Heart left ventricle (tissue), 16 donors: ENCODE measurements around the gene FAM131C. TPM values are rescaled to one million over a fixed set of nuclear protein-coding genes. Genes with fewer than 3 reads are reported as not detected.

Experiments used
- ATAC-seq, 4 donors: fragments of 200-7000 bp; cut with Tn5 transposase; one replicate each; pipeline ENCODE4 v1.9.1; 2020 to 2022; ENCODE audit warnings: moderate library complexity in 4 of 4, mild to moderate bottlenecking in 3 of 4, moderate number of reproducible peaks in 1 of 4
- DNase-seq, 5 donors: peaks; one replicate each; pipeline ENCODE4 v3.0.0-alpha.2; 2020
- H3K27ac ChIP-seq, 12 donors: fragments of 200-600 bp; sonication (generic) in 4 of 12; one replicate each; pipeline versions ENCODE4 v1.5.0 to v1.8.0; 2016 to 2022; ENCODE audit warnings: mild to moderate bottlenecking in 2 of 12
- H3K27me3 ChIP-seq, 9 donors: fragments of 200-600 bp; sonication (generic) in 2 of 9; one replicate each; pipeline versions ENCODE4 v1.5.1 to v1.8.0; 2016 to 2022; ENCODE audit warnings: mild to moderate bottlenecking in 3 of 9
- H3K36me3 ChIP-seq, 9 donors: fragments of 200-600 bp; sonication (generic) in 2 of 9; one replicate each; pipeline versions ENCODE4 v1.5.0 to v1.8.0; 2018 to 2022; ENCODE audit warnings: mild to moderate bottlenecking in 2 of 9
- H3K4me1 ChIP-seq, 12 donors: fragments of 200-600 bp; sonication (generic) in 4 of 12; one replicate each; pipeline versions ENCODE4 v1.5.0 to v1.8.0; 2016 to 2022; ENCODE audit warnings: mild to moderate bottlenecking in 3 of 12
- H3K4me3 ChIP-seq, 12 donors: fragments of 200-600 bp; sonication (generic) in 4 of 12; one replicate each; pipeline versions ENCODE4 v1.5.0 to v1.8.0; 2017 to 2022; ENCODE audit warnings: mild to moderate bottlenecking in 9 of 12, moderate library complexity in 4 of 12
- H3K9me3 ChIP-seq, 12 donors: fragments of 200-600 bp; sonication (generic) in 4 of 12; one replicate each; pipeline versions ENCODE4 v1.5.0 to v1.8.0; 2016 to 2022; ENCODE audit warnings: mild to moderate bottlenecking in 1 of 12
- CTCF ChIP-seq, 12 donors: fragments of 200-600 bp; sonication (generic) in 4 of 12; IDR thresholded peaks; one replicate each; pipeline versions ENCODE4 v1.5.0 to v1.8.0; 2018 to 2022; ENCODE audit warnings: antibody characterized with exemption in 12 of 12, mild to moderate bottlenecking in 5 of 12
- POLR2A ChIP-seq, 2 donors: fragments of 450-650 bp; IDR thresholded peaks; one replicate each; pipeline ENCODE4 v1.6.1; 2017; ENCODE audit warnings: antibody characterized with exemption in 2 of 2, mild to moderate bottlenecking in 2 of 2, moderate library complexity in 2 of 2
- WGBS, 4 donors: extraction: QIAGEN DNeasy Blood & Tissue Kit in 2 of 4; methylation state at CpG; one replicate each; pipeline versions ENCODE4 v1.1.5 to v1.1.7; 2013 to 2018; 5-methylcytosine and 5-hydroxymethylcytosine counted together
- intact Hi-C, 10 donors: fragments of 100-400 bp; cut with DNase I; formaldehyde crosslinking; loops; one replicate each; pipeline versions ENCODE4 v1.11.1 to v1.14.2; 2022
- polyA plus RNA-seq, 2 donors: library from polyadenylated mRNA; stranded (reverse); fragments of 200-250 nt; gene quantifications; one replicate each; pipeline ENCODE4 v1.2.3, GENCODE V29; 2013
- total RNA-seq, 9 donors: library from RNA; depleted of rRNA in 2 of 9; stranded (reverse); fragments of >200 nt in 2 of 9; fragmentation: NEBNext Ultra II Directional in 3 of 9; extraction: Animal tissue kit (Norgen Biotek cat#: 25700) in 3 of 9; gene quantifications; one replicate each; pipeline versions ENCODE4 v1.1.0 to v1.2.4, GENCODE V29; 2016 to 2023
- donor health status: ischemic (EF 13 %, LVEDD 7.1; RV severe dilation, severe dysfunction).
- donor health status: healthy with polysubstance abuse.
- donor health status: DM: no; HTN: yes; CAD: no.
- donor health status: DM: no; HTN: no; CAD: no.
- donor health status: ischemic (EF 25% LVEDD 6.9; RV normal size, moderate dysfunction).
- donor health status: ischemic (EF 25% LVEDD 5.7; RV mildly dilated, moderate dysfunction).
- donor health status: healthy.
- donor health status: DM: yes; HTN: yes; CAD: no.
- donor health status: ischemic (EF 35%, LVEDD 5.7; RV mildly dilated, moderate dysfunction).
- donor health status: nonischemic (EF 11% LVEDD 7.7; RV severe dilation, severe dysfunction).
- donor health status: DM: yes; HTN: yes; CAD: no.
- donor health status: PGD.
- donor health status: ischemic (EF 29% LVEDD 5.4; RV normal size, mild dysfunction).
- donor health status: nonischemic (EF 23%, LVEDD 6.1; RV moderate dilation, normal function).

The FAM131C gene
- total and polyA plus RNA-seq, 11 donors = 1.1 to 17.8 (median 3.4) TPM

GRCh38 chr1:16118706-16119105, 45.3 kb upstream of the FAM131C start:
- Histone ChIP-seq H3K4me3 (no peak overlapping the region), H3K9me3 (no peaks in the 10 kb centered on the region), H3K36me3 (peaks cover 0 to 10% (median 2%) of the 10 kb centered on the region in 9 donors), H3K4me1 (peaks cover 0 to 13% (median 0%) of the 10 kb centered on the region in 12 donors), H3K27ac (no peak overlapping the region), H3K27me3 (no peaks in the 10 kb centered on the region)
- no peak for ATAC-seq
- DNase-seq = peak in 3 of 5 donors; percentile 13 to 46 (median 22)
- TF ChIP-seq POLR2A (IDR thresholded peaks at IDR 0.05) = no peak
- WGBS, 4 donors = 73 to 80% (median 78%) methylated on average over 9 of the region's 9 CpGs
- intact Hi-C loops = no loop called here

- no peak overlapping the region for H3K4me3 ChIP-seq
- H3K9me3 ChIP-seq = no peaks in the 10 kb centered on the region
- H3K4me1 ChIP-seq = peaks cover 0 to 9% (median 2%) of the 10 kb centered on the region in 12 donors
- WGBS, 4 donors = 89 to 94% (median 91%) methylated on average over 8 of the region's 8 CpGs
- intact Hi-C loops = no loop called here
- H3K27me3 ChIP-seq = no peaks in the 10 kb centered on the region
- no peak overlapping the region for H3K27ac ChIP-seq
- DNase-seq (peak in 2 of 5 donors; percentile 12 to 20), ATAC-seq (no peak)
- no peak for TF ChIP-seq CTCF (IDR thresholded peaks at IDR 0.05)
- TF ChIP-seq POLR2A (IDR thresholded peaks at IDR 0.05) = no peak
- peaks cover 0 to 4% (median 0%) of the 10 kb centered on the region in 9 donors for H3K36me3 ChIP-seq
Observed at GRCh38 chr1:16117936-16118335, 44.5 kb upstream of the FAM131C start.

GRCh38 chr1:16117369-16117768, 43.9 kb upstream of the FAM131C start:
- H3K4me3 ChIP-seq = no peak overlapping the region
- 88 to 95% (median 90%) methylated on average over 6 of the region's 6 CpGs for WGBS, 4 donors
- no peak overlapping the region for H3K27ac ChIP-seq

GRCh38 chr1:16116625-16117024, 43.2 kb upstream of the FAM131C start:
- Histone ChIP-seq H3K27ac (no peak overlapping the region), H3K9me3 (no peaks in the 10 kb centered on the region)
- WGBS, 4 donors = 80 to 90% (median 88%) methylated on average over 8 of the region's 8 CpGs

More at GRCh38 chr1:16117369-16117768, 43.9 kb upstream of the FAM131C start:
- Histone ChIP-seq H3K36me3 (no peaks in the 10 kb centered on the region), H3K27me3 (no peaks in the 10 kb centered on the region), H3K4me1 (peaks cover 0 to 11% (median 5%) of the 10 kb centered on the region in 12 donors), H3K9me3 (no peaks in the 10 kb centered on the region)
- ATAC-seq (no peak), DNase-seq (no peak)
- intact Hi-C loops = no loop called here
- TF ChIP-seq CTCF (IDR thresholded peaks at IDR 0.05) (no peak), POLR2A (IDR thresholded peaks at IDR 0.05) (no peak)

More at GRCh38 chr1:16116625-16117024, 43.2 kb upstream of the FAM131C start:
- Histone ChIP-seq H3K4me1 (peaks cover 0 to 16% (median 10%) of the 10 kb centered on the region in 12 donors), H3K4me3 (no peak overlapping the region), H3K27me3 (no peaks in the 10 kb centered on the region), H3K36me3 (no peaks in the 10 kb centered on the region)
- ATAC-seq (no peak), DNase-seq (peak in 2 of 5 donors; percentile 5 to 29)
- TF ChIP-seq POLR2A (IDR thresholded peaks at IDR 0.05) = no peak
- TF ChIP-seq CTCF (IDR thresholded peaks at IDR 0.05) = no peak
- intact Hi-C loops = no loop called here
